ENCODE data around the gene MLF2. TPM values are rescaled to one million over a fixed set of nuclear protein-coding genes. Genes with fewer than 3 reads are reported as not detected.

The MLF2 gene
- total RNA-seq, 1 donor: 229 TPM

GRCh38 chr12:6765048-6765633 lies 12.2 kb upstream of the MLF2 start:
- peak overlapping the region; percentile 87 for H3K4me3 ChIP-seq (ENCODE audit: low read depth, low read length)
- TF ChIP-seq, protein P1, sequence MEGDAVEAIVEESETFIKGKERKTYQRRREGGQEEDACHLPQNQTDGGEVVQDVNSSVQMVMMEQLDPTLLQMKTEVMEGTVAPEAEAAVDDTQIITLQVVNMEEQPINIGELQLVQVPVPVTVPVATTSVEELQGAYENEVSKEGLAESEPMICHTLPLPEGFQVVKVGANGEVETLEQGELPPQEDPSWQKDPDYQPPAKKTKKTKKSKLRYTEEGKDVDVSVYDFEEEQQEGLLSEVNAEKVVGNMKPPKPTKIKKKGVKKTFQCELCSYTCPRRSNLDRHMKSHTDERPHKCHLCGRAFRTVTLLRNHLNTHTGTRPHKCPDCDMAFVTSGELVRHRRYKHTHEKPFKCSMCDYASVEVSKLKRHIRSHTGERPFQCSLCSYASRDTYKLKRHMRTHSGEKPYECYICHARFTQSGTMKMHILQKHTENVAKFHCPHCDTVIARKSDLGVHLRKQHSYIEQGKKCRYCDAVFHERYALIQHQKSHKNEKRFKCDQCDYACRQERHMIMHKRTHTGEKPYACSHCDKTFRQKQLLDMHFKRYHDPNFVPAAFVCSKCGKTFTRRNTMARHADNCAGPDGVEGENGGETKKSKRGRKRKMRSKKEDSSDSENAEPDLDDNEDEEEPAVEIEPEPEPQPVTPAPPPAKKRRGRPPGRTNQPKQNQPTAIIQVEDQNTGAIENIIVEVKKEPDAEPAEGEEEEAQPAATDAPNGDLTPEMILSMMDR (IDR thresholded peaks at IDR 0.05; ENCODE audit: insufficient read depth, low read depth, low read length): no peak
- DNase-seq (ENCODE audit: low read depth): peak; percentile 12

DNA sequence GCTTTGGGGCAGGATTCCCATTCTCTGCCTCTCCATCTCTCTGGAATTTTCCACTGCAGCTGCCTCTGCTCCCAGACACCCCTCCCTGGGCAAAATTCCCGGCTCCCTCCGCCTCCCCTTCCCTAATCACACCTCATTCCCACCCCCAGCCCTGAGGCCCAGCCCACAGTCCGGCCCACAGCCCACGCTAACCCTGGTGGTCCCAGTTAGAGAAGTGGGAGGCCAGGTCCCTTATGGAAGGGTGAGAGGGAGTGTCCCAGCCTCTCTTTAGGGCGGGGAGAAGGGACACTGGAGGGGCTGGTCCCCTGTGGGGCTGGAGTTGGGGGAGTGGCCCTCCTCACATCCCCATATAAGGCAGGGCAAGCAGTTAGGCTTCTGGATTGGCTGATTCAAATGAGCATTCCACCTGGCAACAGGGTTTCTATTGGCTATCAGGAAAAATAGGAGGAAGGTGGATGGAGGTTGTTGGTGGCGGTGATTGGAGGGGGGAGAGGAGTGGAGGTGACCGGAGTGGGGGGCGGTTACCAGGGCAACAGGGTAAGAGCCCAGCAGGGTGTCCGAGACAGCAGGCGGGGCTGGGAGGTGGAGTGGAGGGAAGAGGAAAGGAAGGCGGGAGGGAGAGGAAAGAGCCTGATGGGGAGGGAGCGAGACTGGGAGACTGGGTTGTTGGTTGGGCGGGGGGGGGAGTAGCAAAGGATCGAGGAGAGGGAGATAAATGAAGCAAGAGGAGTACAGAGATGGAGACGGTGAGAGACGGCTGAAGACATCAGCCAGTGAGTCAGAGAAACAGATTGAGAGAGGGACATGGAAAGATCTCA lies 11.3 kb upstream of the MLF2 start:
- DNase-seq (ENCODE audit: low read depth): peak; percentile 100
- H3K4me3 ChIP-seq (ENCODE audit: low read depth, low read length): peak overlapping the region; percentile 51
- TF ChIP-seq, protein P1 (IDR thresholded peaks at IDR 0.05; ENCODE audit: insufficient read depth, low read depth, low read length): no peak

GRCh38 chr12:6763380-6763779 lies 10.4 kb upstream of the MLF2 start:
- DNase-seq (ENCODE audit: low read depth): no peak
- TF ChIP-seq, protein P1 (IDR thresholded peaks at IDR 0.05; ENCODE audit: insufficient read depth, low read depth, low read length): no peak
- H3K4me3 ChIP-seq (ENCODE audit: low read depth, low read length): peak overlapping the region; percentile 51

DNA sequence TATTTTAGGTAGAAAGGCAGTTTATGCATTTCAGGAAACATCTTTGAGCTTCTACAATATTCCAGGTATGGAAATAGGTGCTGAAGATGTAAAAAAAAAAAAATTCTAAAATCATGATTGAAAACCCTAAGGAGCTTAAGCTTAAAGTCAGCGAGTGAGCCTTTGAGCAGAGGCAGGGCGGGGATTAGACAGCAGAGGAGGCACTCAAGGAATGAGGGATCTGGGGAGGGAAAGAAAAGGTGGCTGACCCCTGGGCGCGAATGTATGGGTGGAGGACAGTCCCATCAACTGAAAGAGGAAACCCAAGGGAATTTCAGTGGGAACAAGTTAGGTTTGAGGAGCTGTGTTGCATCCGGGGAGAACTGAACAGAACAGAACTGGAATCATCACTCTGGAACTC lies 6.8 kb upstream of the MLF2 start:
- H3K4me3 ChIP-seq (ENCODE audit: low read depth, low read length): no peak overlapping the region
- TF ChIP-seq, protein P1 (IDR thresholded peaks at IDR 0.05; ENCODE audit: insufficient read depth, low read depth, low read length): no peak
- DNase-seq (ENCODE audit: low read depth): no peak

- no peak for DNase-seq (ENCODE audit: low read depth)
- H3K4me3 ChIP-seq (ENCODE audit: low read depth, low read length): no peak overlapping the region
- TF ChIP-seq, protein P1 (IDR thresholded peaks at IDR 0.05; ENCODE audit: insufficient read depth, low read depth, low read length): no peak
Observed at GRCh38 chr12:6758506-6759095, 5.7 kb upstream of the MLF2 start.

DNA sequence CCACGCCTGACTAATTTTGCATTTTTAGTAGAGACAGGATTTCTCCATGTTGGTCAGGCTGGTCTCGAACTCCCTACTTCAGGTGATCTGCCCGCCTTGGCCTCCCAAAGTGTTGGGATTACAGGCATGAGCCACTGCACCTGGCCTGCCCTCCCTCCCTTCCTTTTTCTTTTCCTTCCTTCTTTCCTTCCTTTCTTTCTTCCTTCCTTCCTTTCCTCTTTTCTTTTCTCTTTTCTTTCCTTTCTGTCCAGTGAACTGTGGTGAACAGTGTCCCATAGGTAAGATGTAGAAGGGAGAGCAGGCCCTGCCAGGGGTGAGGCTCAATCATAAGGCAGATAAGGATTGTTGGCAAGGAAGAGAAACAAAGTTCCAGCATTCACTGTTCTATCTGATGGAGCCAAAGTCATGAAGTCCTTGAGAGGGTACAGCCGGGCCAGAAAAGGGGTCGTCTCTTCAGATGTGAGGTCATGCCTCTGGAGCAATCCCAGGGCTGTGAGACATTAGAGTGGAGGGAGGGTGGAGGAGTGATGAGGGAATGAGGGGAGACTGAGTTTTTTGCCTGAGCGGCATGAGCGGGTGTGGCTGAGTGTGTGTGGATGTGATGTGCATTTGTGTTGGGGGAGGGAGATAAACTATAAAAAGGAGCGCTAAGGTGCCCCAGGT lies 4.2 kb upstream of the MLF2 start:
- TF ChIP-seq, protein P1 (IDR thresholded peaks at IDR 0.05; ENCODE audit: insufficient read depth, low read depth, low read length): no peak
- H3K4me3 ChIP-seq (ENCODE audit: low read depth, low read length): no peak overlapping the region
- DNase-seq (ENCODE audit: low read depth): no peak

All from fibroblast of villous mesenchyme (primary cell).